HG03039 (cell line): ENCODE measurements around the gene MPG.
A peak's percentile ranks its signal among the peaks of the same experiment; 100 is the strongest.

ENCODE experiments used
- ATAC-seq: cut with Tn5 transposase; IDR thresholded peaks from one replicate; pipeline ENCODE4 v1.9.1; 2021; ENCODE audit warnings: mild to moderate bottlenecking, moderate library complexity; ENCODE audit not compliant: unreplicated experiment

MPG gene

DNA sequence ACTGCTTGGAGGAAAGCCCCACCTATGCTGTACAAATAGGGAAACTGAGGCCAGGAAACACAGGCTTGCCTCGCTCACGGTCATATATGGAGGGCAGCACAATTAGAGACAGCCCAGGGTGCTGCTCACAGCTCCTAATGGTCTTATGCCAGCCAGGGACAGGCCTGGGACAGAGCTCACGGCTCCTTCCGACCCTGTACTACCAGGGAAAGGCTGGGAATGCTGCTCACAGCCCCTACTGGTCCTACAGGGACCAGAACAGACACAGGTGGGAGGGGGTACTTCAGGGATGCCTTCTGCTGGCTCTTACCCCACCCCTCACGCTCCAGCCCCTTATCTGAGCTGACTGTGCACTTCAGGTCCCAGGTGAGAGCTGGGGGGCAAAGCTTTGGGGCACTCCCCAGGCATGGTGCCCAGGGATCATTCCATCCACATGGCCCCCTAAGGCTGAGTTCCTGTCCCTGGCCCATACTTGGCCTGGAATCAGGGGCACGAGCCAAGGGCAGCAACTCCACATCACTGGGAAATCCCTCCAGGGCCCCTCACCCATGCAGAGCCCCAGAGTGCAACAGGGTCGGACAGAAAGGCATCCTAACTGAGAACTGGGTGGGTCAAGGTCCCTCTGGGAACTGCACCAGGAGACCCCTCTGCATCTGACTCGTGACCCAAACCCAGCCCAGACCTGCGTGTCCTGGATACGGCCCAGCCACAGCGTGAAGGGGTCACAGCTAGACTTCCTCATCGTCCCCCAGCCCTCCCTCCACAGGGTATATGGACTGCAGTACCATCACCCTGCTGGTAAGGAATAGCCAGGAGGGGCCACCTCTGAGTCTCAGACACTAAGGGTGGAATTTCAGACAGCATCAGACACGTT is 11.5 kb upstream of the MPG start:
- ATAC-seq: no peak

GRCh38 chr16:67183-67791 is 10.7 kb upstream of the MPG start:
- no peak for ATAC-seq

DNA sequence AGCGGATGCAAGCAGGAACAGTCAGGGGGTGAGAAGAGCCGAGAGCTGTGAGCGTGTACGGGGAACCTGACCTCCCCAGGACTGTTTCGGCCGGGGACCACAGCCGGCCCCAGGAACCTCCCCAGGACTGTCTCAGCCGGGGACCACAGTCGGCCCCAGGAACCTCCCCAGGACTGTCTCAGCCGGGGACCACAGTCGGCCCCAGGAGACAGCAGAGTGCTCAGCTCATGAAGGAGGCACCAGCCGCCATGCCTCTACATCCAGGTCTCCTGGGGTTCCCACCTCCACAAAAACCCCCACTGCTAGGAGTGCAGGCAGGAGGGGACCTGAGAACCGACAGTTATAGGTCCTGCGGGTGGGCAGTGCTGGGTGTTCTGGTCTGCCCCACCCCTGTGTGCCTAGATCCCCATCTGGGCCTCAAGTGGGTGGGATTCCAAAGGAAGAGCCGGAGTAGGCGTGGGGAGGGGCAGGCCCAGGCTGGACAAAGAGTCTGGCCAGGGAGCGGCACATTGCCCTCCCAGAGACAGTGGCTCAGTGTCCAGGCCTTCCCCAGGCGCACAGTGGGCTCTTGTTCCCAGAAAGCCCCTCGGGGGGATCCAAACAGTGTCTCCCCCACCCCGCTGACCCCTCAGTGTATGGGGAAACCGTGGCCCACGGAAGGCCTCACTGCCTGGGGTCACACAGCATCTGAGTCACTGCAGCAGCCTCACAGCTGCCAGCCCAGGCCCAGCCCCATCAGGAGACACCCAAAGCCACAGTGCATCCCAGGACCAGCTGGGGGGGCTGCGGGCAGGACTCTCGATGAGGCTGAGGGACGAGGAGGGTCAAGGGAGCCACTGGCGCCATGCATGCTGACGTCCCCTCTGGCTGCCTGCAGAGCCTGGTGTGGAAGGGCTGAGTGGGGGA is 9.9 kb upstream of the MPG start:
- ATAC-seq: no peak

- ATAC-seq: no peak
Measured at GRCh38 chr16:69181-69580, 8.8 kb upstream of the MPG start.

- ATAC-seq: no peak
Measured at GRCh38 chr16:71210-71539, 6.8 kb upstream of the MPG start.

- no peak for ATAC-seq
Measured at GRCh38 chr16:71540-72401, 6.3 kb upstream of the MPG start.

- no peak for ATAC-seq
Measured at GRCh38 chr16:72561-73548, 5.2 kb upstream of the MPG start, which contains the start of gene RHBDF1. RHBDF1 (minus strand) TSS chr16:72631; CDS start chr16:65015, 7,616 bp downstream.

DNA sequence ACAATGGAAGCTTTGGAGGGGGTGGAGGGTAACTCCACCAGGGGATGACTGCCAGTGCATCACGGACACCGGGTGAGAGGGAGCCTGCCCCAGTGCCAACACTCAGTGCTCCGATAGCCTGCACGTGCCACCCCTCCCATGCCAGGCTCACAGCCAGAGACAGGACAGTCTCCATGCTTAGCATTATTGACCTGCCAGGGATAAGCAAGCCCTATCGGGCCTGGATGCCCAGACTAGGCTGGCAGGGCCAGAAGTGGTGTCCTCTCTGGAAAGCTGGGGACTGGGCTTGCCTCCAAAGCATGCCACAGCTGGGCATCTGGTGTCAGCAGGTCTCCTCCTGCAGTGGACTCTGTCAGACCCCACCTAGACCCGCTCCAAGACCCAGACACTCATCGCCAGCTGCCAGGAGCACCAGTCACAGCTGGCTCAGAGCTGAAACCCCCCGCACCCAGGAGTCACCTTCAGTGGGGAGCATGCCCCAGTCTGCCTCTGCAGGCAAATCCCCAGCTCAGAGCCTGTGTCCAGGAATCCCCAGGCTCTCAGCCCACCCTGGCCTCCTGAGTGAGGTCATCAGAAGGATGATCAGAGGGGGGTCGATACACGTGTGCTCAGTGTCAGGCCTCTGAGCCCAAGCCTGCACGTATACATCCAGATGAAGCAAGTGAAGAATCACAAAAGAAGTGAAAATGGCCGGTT is 3.8 kb upstream of the MPG start:
- no peak for ATAC-seq

DNA sequence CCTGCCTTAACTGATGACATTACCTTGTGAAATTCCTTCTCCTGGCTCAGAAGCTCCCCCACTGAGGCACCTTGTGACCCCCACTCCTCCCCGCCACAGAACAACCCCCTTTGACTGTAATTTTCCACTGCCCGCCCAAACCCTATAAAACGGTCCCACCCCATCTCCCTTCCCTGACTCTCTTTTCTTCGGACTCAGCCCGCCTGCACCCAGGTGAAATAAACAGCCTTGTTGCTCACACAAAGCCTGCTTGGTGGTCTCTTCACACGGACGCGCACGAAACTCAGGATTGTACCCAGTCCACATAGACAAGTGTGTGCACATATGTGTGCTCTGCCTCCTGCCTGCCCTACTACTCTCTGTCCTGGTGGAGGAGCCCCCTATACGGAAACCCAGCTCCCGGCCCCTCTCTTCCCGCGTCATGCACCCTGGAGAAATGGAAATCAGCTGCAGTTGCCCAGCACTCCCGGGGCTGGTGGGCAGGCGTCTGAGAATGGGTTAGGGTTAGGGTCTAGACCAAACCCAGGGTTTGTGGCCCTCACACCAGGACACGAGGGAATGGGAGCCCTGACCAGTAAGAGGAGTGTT is 3.2 kb upstream of the MPG start:
- ATAC-seq: no peak

- no peak for ATAC-seq
Measured at GRCh38 chr16:75580-76501, 2.2 kb upstream of the MPG start.

DNA sequence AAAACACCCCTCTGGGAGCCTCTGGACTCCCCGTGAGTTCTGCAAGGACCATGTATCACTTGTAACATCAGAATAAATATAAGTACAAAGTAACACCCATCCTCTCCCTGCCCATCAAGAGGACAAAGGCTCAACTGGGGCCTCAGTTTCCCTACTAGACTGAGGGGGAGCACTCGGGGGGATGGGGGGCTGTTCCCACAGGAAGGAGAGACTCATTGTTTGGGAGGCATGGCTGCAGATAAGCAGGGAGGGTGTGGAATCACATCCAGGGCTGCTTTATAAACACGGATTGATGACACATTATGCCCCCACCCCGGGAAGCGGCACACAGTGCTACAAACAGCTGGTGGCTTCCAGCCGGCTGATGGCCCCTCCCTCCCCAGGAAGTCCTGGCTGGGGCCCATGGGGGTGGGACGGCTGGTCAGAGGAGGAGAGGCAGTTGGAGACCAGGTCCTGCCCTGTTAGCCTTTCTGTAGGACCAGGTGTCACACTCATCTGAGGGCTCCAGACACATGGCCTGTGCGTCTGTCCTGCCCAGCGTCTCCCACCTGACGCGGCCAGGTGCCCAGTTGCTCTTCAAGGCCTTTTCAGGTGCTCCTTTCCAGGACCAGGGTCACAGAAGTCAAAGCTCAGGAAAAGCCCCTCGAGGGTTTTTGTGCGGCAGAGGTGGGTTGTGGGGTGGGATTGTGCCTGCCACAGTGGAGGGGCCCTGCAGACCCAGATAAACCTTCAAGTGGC is 1.3 kb upstream of the MPG start:
- ATAC-seq: no peak

- peak; percentile 19 for ATAC-seq
Measured at GRCh38 chr16:77273-77806, 685 bp upstream of the MPG start.

DNA sequence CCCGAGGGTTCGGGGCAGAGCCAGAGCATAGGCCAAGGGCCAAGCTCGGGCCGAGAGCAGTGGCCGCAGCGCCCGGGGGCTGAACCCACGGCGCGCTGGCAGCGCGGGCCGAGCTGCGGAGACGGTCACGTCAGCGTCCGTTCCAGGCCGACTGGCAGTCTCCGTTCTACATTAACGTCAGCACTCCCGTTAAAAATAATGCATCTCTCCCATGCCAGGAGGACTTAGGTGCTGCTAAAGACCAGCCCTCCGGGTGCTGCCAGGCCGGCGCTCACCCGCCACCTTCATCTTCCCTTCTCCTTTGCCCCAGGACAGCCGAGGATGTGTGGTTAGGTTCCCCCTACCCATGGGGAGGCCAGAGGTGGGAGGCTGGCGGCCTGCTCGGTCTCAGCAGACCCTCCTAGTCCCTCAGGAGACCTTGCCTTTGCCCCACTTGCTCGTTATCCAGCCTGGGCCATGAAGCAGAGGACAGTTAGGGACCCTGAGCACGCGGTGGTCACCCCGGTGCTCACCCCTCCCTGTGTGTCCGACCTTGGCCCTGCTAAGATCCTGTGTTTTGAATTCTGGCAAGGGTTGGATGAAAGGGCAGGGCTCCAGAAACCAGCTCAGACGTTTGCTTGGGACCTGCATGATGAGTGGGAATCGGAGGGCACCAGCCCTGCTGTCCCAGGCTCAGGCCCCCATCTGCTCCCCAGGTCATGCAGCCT is 572 bp downstream of the MPG start:
- peak; percentile 15 for ATAC-seq

- no peak for ATAC-seq
Measured at GRCh38 chr16:79151-80054, 1.4 kb downstream of the MPG start.
